ENCODE results near the gene BCCIP. TPM values are rescaled to one million over a fixed set of nuclear protein-coding genes. Genes with fewer than 3 reads are reported as not detected.
A peak's percentile ranks its signal among the peaks of the same experiment; 100 is the strongest.

BCCIP gene
- total and polyA plus RNA-seq, 5 donors, result 44.5 to 61.2 (median 50.9) TPM

DNA sequence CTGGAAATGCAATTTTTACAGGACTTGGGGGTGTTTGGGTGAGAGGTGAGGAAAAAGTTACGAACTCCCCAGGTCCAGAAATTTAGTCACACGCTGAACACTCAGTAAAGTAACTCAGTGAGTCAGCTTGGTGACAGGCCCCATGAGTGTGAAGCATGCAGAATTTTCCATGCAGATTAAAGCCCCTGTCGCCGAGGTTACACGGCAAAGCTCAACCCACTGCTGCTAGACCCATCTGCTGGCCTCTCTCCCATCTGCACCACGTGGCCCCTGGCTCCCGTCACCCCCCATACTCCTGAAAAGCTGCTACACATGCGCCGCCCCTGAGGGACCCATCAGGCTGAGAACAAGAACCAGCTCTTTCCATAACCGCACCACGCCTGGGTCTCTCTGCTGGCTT, 40.7 kb upstream of the BCCIP start:
- Histone ChIP-seq H3K9me3 (ENCODE audit: control insufficient read depth, low read length) (no peaks in the 10 kb centered on the region), H3K4me1 (ENCODE audit: control insufficient read depth, insufficient read depth, low read length) (no peaks in the 10 kb centered on the region), H3K27ac (ENCODE audit: low read length) (no peak overlapping the region), H3K27me3 (ENCODE audit: control insufficient read depth, insufficient read depth) (no peaks in the 10 kb centered on the region), H3K4me3 (ENCODE audit: low read length) (no peak overlapping the region)
- DNase-seq, result no peak
- 75% methylated on average over 11 of the region's 11 CpGs for WGBS
- intact Hi-C loops (cut with DNase I), result no loop called here
- no peak for ATAC-seq

DNA sequence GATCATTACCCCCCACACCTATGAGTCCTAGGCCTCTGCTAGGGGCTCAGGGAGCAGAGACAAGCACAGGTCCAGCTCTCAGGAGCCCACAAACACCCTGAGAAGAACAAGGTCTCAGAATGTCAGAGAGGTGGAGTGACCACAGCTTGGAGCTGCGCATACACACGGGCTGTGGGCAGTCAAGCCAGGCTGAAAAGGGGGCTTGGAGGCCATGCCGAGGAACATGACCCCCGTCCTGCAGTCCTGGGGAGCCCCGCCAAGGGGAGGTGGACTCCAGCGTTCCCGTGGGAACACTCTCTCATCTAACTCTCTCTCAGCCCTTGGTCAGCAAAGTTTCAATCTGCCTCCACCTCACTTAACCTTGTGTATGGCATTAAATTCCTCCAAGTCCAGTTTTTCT, 39.9 kb upstream of the BCCIP start:
- 91% methylated on average over 7 of the region's 7 CpGs for WGBS
- intact Hi-C loops (cut with DNase I), result no loop called here
- Histone ChIP-seq H3K27me3 (ENCODE audit: control insufficient read depth, insufficient read depth) (no peaks in the 10 kb centered on the region), H3K9me3 (ENCODE audit: control insufficient read depth, low read length) (no peaks in the 10 kb centered on the region), H3K4me1 (ENCODE audit: control insufficient read depth, insufficient read depth, low read length) (no peaks in the 10 kb centered on the region), H3K4me3 (ENCODE audit: low read length) (no peak overlapping the region), H3K27ac (ENCODE audit: low read length) (no peak overlapping the region)
- ATAC-seq (no peak), DNase-seq (no peak)

DNA sequence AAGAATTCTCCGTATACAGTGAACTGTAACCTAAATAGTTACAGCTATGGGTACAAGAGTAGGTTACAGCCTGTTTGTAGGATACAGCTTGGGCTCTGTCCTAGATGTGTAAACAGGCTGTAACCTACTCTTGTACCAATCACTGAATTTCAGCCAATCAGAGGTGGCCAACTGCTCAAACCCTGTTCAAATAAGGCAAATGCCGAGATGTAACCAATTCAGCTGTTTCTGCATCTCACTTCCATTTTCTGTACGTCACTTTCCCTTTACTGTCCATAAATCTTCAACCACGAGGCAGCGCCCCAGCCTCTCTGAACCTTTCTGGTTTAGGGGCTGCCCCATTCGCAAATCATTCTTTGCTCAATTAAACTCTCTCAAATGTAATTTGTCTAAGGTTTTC, 39.4 kb upstream of the BCCIP start:
- Histone ChIP-seq H3K9me3 (ENCODE audit: control insufficient read depth, low read length) (no peaks in the 10 kb centered on the region), H3K4me3 (ENCODE audit: low read length) (no peak overlapping the region), H3K27me3 (ENCODE audit: control insufficient read depth, insufficient read depth) (no peaks in the 10 kb centered on the region), H3K27ac (ENCODE audit: low read length) (no peak overlapping the region), H3K4me1 (ENCODE audit: control insufficient read depth, insufficient read depth, low read length) (no peaks in the 10 kb centered on the region)
- DNase-seq (no peak), ATAC-seq (no peak)
- intact Hi-C loops (cut with DNase I), result no loop called here
- 85% methylated on average over 6 of the region's 6 CpGs for WGBS

DNA sequence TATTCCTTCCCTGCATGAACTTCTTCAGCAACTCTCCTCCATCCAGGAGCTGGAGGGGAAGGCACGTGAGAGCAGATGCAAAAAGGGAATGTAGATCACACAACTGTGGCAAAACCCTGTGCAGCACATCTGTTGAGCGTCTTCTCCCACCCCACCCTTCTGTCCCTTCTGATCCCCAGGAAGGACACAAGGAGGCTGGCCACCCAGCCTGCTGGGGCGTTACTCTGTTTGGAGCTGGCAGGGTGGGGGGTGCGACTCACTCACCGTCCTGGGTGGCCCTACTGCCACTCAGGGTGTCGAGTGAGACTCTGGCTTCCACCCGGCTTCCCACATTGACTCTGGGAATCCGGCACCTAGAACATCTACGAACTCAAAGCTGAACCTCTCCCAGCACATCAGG, 37.6 kb upstream of the BCCIP start:
- Histone ChIP-seq H3K27me3 (ENCODE audit: control insufficient read depth, insufficient read depth) (no peaks in the 10 kb centered on the region), H3K4me1 (ENCODE audit: control insufficient read depth, insufficient read depth, low read length) (no peaks in the 10 kb centered on the region), H3K4me3 (ENCODE audit: low read length) (no peak overlapping the region), H3K27ac (ENCODE audit: low read length) (no peak overlapping the region), H3K9me3 (ENCODE audit: control insufficient read depth, low read length) (no peaks in the 10 kb centered on the region)
- intact Hi-C loops (cut with DNase I), result no loop called here
- DNase-seq, result no peak
- no peak for ATAC-seq
- WGBS, result 66% methylated on average over 9 of the region's 9 CpGs

DNA sequence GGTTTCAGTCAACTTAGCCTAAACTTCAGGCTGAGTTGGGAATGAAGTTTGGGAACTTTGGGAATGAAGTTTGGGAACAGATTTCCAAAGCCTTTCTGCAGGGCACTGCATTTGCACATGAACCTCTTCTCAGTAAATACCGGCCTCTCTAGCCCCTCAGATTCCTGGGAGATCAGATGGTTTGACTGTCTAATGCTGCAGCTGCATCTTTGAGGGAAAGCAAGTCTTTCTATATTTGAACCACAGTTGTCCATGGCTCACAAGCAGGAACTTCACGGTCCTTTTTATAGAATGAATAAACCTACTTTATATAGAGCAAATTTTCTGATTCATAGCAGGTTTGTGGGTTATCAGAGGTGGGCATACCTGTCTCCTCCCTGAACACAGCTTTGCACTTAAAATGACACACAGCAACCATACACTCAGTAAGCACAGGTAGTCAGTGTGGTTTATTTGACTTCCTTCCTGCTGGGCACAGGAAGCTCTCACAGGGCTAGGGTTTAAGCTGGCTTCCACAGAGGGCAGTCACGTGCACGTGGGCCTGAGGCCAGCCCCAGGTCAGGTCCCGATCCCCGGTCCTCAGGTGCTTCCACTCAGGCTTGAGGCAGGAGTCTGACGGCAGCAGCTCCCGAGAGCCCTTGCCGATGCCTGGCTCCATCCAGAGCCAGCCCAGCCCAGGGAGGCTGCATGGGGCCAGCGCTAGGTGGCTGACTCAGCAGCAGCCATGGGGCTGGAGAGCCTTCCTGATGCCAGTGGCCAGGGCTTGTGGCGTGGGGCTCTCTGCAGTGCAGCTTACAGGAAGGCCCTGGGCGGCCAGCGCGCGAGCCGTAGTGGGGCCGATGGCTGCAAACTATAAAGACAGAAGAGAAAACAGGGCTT, 35.0 kb upstream of the BCCIP start:
- WGBS, result 86% methylated on average over 17 of the region's 17 CpGs
- no peak overlapping the region for H3K4me3 ChIP-seq (ENCODE audit: low read length)
- intact Hi-C loops (cut with DNase I), result no loop called here
- no peak overlapping the region for H3K27ac ChIP-seq (ENCODE audit: low read length)
- no peaks in the 10 kb centered on the region for H3K9me3 ChIP-seq (ENCODE audit: control insufficient read depth, low read length)
- H3K27me3 ChIP-seq (ENCODE audit: control insufficient read depth, insufficient read depth), result no peaks in the 10 kb centered on the region
- DNase-seq (no peak), ATAC-seq (peak in 1 of 2 donors; percentile 25)
- H3K4me1 ChIP-seq (ENCODE audit: control insufficient read depth, insufficient read depth, low read length), result no peaks in the 10 kb centered on the region

DNA sequence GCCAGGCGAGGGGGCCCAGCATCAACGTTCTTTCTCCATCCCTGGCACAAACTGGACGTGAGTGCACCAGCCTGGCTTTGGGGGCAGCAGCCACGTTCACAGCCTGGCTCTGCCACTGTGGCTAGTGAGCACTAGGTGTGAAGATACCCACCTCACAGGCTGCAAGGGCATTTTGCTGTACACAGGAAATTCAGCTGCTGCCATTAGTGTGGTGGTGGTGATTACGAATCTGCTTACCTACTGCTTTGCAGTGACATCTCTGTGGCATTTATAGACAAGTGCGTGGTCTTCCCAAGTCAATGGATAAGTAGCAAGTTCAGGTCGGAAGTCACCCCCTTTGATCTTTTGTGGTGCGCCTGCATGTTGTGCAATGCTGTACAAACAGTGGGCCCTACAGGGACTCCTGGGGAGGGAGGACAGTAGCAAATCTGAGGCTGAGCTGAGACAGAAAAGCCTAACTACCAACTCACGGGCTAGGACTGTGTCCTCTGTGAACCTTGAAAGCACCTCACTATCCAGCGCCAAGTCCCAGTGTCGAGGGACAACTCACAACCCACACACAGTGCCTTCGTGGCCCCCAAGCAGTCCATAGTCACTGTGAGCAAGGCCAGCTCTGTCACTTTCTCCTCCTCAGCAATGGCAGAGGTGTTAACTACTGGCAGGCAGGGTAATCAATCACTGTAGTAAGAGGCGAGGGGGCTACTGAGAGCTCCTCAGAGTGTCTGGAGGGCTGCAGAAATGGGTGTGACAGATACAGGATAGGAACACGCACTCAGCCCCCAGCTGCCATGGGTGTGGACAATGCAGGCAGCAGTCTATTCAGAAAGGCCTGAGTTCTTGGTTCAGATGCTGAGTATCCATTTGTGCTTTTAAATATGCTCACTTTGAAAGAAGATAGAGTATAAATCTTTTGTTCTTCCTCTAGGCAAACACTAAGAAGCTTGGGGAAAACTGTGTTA, 30.7 kb upstream of the BCCIP start:
- DNase-seq (no peak), ATAC-seq (no peak)
- no peaks in the 10 kb centered on the region for H3K9me3 ChIP-seq (ENCODE audit: control insufficient read depth, low read length)
- H3K27ac ChIP-seq (ENCODE audit: low read length), result no peak overlapping the region
- 87% methylated on average over 14 of the region's 14 CpGs for WGBS
- intact Hi-C loops (cut with DNase I), result no loop called here
- H3K27me3 ChIP-seq (ENCODE audit: control insufficient read depth, insufficient read depth), result no peaks in the 10 kb centered on the region
- no peak overlapping the region for H3K4me3 ChIP-seq (ENCODE audit: low read length)
- H3K4me1 ChIP-seq (ENCODE audit: control insufficient read depth, insufficient read depth, low read length), result no peaks in the 10 kb centered on the region

DNA sequence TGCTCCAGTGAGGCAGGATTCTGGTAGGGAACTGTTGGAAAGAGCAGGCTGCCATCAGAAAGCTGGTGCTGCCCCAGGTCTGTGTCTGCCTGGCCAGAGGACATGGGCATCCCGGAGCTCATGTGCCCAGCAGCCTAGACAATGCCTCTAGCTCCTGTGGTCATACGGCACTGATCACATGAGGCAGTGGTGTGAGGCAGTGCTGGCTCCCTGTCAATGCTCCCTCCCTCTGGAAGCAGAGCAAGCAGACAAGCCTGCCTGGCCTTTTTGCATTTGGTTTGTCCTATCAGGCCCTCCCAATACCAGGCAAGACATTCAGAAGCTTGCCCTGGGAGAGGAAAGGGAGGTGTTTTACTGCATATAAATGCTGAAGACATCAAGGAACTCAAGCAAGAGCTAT, 28.2 kb upstream of the BCCIP start:
- Histone ChIP-seq H3K9me3 (ENCODE audit: control insufficient read depth, low read length) (no peaks in the 10 kb centered on the region), H3K27ac (ENCODE audit: low read length) (no peak overlapping the region), H3K4me1 (ENCODE audit: control insufficient read depth, insufficient read depth, low read length) (no peaks in the 10 kb centered on the region), H3K27me3 (ENCODE audit: control insufficient read depth, insufficient read depth) (no peaks in the 10 kb centered on the region), H3K4me3 (ENCODE audit: low read length) (no peak overlapping the region)
- ATAC-seq (peak; percentile 77 to 83), DNase-seq (peak; percentile 39 to 70 (median 68))
- intact Hi-C loops (cut with DNase I), result no loop called here
- WGBS, result 64% methylated on average over 2 of the region's 2 CpGs

DNA sequence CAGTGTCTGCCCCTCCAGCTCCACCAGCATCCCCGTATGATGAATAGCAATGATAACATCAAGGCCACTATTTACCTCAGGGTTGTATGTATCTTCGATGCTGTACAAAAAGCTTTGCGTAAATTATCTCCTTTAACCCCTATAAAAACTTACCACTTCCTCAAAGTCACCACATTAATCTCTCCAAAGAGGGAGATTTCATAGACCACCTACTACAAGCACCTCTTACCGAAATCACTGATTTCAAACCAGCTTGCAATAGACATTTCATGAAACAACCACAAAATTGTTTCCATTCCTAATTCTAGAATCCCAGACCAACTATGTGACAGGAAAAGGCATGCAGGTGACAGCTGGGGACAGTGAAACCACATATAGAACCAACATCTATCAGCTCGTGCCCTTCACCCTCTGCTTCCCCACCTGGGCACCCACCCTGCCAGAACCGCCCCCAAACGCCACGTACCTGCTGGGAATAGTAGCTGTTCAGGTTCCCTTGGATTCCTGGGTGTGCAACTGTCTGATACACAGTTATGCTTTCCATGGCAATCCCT, 27.6 kb upstream of the BCCIP start:
- intact Hi-C loops (cut with DNase I), result no loop called here
- no peaks in the 10 kb centered on the region for H3K27me3 ChIP-seq (ENCODE audit: control insufficient read depth, insufficient read depth)
- ATAC-seq (no peak), DNase-seq (no peak)
- 82% methylated on average over 8 of the region's 8 CpGs for WGBS
- no peaks in the 10 kb centered on the region for H3K4me1 ChIP-seq (ENCODE audit: control insufficient read depth, insufficient read depth, low read length)
- no peak overlapping the region for H3K4me3 ChIP-seq (ENCODE audit: low read length)
- H3K9me3 ChIP-seq (ENCODE audit: control insufficient read depth, low read length), result no peaks in the 10 kb centered on the region
- no peak overlapping the region for H3K27ac ChIP-seq (ENCODE audit: low read length)

DNA sequence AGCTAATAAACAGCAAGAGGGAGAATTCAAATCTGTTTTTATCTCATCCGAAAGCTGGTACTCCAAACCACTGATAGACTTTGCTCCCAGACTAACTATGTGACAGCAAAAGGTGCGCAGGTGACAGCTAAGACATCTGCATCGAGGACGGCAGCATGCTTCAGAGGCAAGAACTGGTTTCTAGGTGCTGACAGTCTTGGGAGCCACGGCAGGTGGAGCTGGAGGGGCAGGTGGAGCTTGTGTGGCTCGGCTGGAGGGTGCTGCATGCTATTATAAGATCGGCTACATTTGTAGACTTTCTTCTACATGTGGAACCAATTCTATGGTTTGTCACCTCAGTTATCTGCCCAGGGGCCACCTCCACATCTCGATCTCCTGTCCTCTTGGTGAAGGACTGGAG, 25.9 kb upstream of the BCCIP start:
- Histone ChIP-seq H3K4me1 (ENCODE audit: control insufficient read depth, insufficient read depth, low read length) (no peaks in the 10 kb centered on the region), H3K4me3 (ENCODE audit: low read length) (no peak overlapping the region), H3K9me3 (ENCODE audit: control insufficient read depth, low read length) (no peaks in the 10 kb centered on the region), H3K27me3 (ENCODE audit: control insufficient read depth, insufficient read depth) (no peaks in the 10 kb centered on the region), H3K27ac (ENCODE audit: low read length) (no peak overlapping the region)
- DNase-seq (no peak), ATAC-seq (no peak)
- 89% methylated on average over 8 of the region's 8 CpGs for WGBS
- intact Hi-C loops (cut with DNase I), result no loop called here

DNA sequence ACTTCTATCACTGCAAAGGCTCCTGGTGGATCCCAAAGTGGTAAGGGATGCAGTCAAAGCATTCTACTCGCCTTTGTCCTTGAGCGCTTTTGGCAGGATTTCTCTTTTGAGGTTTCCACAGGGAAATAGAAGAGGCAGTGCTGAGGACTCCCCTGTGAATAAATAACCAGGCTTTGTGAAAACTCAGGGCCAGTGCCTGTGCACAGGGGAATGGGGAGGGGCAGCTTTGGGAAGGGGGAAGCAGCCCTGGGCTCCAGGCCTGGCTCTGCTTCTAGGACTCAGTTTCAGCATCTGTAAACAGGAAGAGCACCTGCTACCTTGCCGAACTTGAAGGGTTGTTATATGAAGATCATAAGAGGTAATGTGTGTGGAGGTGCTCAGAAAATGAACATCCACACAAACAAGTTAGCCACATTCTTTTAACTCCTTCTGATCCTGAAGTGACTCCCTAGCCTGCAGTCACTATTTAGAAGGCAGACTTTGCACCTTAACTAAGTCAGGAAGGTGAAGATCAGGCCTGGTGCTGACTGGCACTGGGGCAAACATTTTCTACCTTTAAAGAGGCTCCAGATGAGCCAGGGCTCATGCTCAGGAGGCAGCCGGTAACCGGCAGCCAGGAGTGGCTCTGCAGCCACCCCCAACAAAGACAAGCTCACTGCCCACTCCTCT, 25.2 kb upstream of the BCCIP start:
- Histone ChIP-seq H3K4me1 (ENCODE audit: control insufficient read depth, insufficient read depth, low read length) (no peaks in the 10 kb centered on the region), H3K4me3 (ENCODE audit: low read length) (no peak overlapping the region), H3K27me3 (ENCODE audit: control insufficient read depth, insufficient read depth) (no peaks in the 10 kb centered on the region), H3K9me3 (ENCODE audit: control insufficient read depth, low read length) (no peaks in the 10 kb centered on the region), H3K27ac (ENCODE audit: low read length) (no peak overlapping the region)
- intact Hi-C loops (cut with DNase I), result no loop called here
- ATAC-seq (no peak), DNase-seq (no peak)
- 54% methylated on average over 5 of the region's 5 CpGs for WGBS

All from right cardiac atrium (tissue), 5 donors.